ENCODE results near the gene CA10.

DNA sequence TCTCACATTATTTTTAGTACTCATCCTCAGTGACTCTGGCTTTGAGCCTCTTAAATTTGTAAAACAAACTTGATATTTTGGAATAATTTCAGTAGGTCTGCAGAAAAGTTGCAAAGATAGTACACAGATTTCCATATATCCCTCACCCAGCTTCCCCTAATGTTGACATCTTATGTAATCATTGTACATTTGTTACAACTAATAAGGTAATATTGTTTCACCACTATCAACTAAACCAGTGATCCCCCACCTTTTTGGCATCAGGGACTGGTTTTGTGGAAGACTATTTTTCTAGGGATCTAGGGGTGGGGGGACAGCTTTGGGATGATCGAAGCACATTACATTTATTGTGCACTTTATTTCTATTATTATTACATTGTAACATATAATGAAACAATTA is 391.2 kb downstream of the CA10 start:
- TF ChIP-seq, protein P1, sequence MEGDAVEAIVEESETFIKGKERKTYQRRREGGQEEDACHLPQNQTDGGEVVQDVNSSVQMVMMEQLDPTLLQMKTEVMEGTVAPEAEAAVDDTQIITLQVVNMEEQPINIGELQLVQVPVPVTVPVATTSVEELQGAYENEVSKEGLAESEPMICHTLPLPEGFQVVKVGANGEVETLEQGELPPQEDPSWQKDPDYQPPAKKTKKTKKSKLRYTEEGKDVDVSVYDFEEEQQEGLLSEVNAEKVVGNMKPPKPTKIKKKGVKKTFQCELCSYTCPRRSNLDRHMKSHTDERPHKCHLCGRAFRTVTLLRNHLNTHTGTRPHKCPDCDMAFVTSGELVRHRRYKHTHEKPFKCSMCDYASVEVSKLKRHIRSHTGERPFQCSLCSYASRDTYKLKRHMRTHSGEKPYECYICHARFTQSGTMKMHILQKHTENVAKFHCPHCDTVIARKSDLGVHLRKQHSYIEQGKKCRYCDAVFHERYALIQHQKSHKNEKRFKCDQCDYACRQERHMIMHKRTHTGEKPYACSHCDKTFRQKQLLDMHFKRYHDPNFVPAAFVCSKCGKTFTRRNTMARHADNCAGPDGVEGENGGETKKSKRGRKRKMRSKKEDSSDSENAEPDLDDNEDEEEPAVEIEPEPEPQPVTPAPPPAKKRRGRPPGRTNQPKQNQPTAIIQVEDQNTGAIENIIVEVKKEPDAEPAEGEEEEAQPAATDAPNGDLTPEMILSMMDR (IDR thresholded peaks at IDR 0.05), result no peak
- TF ChIP-seq POLR2A (IDR thresholded peaks at IDR 0.05), result no peak
